Measurements from ENCODE around the gene MTA2.

DNA sequence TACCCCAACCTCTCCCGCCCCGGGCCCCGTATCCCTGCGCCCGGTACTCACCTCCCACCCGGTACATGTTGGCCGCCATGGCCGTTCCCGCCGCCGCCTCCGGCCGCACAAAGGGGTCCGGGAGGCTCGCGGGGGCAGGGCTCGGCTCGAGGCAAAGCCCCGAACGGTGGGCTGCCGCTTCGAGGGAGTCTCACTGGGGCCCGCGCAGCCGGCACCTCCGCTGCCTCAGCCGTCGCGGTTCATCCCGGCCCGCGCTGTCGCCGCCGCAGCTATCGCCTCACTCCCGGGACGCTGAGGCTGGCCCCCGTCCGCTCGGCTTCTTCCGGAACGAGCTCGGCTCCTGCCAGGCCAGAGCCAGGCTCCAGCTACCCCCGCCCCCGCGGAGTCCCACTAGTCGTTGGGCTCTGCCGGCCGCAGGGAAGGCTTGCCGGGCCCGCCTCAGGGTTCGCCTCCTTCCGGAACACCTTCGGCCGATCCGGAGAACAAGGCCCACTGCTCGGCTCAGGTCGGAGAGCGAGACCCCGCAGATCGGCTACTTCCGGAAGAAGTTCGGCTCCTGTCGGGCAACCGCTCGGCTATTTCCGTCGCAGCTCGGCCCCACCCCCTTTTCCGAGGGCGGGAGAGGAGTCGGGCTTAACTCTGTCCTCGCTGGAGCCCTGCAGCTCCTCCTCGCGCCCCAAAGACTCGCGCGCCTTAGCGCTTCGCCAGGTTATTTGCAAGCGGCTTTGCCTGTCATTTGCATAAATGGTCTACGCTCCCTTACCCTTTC lies at the start of gene MTA2:
- TF ChIP-seq, protein P1, sequence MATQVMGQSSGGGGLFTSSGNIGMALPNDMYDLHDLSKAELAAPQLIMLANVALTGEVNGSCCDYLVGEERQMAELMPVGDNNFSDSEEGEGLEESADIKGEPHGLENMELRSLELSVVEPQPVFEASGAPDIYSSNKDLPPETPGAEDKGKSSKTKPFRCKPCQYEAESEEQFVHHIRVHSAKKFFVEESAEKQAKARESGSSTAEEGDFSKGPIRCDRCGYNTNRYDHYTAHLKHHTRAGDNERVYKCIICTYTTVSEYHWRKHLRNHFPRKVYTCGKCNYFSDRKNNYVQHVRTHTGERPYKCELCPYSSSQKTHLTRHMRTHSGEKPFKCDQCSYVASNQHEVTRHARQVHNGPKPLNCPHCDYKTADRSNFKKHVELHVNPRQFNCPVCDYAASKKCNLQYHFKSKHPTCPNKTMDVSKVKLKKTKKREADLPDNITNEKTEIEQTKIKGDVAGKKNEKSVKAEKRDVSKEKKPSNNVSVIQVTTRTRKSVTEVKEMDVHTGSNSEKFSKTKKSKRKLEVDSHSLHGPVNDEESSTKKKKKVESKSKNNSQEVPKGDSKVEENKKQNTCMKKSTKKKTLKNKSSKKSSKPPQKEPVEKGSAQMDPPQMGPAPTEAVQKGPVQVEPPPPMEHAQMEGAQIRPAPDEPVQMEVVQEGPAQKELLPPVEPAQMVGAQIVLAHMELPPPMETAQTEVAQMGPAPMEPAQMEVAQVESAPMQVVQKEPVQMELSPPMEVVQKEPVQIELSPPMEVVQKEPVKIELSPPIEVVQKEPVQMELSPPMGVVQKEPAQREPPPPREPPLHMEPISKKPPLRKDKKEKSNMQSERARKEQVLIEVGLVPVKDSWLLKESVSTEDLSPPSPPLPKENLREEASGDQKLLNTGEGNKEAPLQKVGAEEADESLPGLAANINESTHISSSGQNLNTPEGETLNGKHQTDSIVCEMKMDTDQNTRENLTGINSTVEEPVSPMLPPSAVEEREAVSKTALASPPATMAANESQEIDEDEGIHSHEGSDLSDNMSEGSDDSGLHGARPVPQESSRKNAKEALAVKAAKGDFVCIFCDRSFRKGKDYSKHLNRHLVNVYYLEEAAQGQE (IDR thresholded peaks at IDR 0.05): 0 out of 2 replicates have a peak, but pooled peaks have one; percentile 31
- TF ChIP-seq, protein P2, sequence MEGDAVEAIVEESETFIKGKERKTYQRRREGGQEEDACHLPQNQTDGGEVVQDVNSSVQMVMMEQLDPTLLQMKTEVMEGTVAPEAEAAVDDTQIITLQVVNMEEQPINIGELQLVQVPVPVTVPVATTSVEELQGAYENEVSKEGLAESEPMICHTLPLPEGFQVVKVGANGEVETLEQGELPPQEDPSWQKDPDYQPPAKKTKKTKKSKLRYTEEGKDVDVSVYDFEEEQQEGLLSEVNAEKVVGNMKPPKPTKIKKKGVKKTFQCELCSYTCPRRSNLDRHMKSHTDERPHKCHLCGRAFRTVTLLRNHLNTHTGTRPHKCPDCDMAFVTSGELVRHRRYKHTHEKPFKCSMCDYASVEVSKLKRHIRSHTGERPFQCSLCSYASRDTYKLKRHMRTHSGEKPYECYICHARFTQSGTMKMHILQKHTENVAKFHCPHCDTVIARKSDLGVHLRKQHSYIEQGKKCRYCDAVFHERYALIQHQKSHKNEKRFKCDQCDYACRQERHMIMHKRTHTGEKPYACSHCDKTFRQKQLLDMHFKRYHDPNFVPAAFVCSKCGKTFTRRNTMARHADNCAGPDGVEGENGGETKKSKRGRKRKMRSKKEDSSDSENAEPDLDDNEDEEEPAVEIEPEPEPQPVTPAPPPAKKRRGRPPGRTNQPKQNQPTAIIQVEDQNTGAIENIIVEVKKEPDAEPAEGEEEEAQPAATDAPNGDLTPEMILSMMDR (IDR thresholded peaks at IDR 0.05): no peak
- TF ChIP-seq MYC (IDR thresholded peaks at IDR 0.05; ENCODE audit: borderline replicate concordance, low read length): no peak
- peak; percentile 15; the same call in 1 of the 2 replicates for TF ChIP-seq RFX5 (IDR thresholded peaks at IDR 0.05)
- TF ChIP-seq POLR2A (IDR thresholded peaks at IDR 0.05; ENCODE audit: low read length): peak; percentile 22; the same call in 1 of the 2 replicates
- no peak for TF ChIP-seq ESRRA (IDR thresholded peaks at IDR 0.05; ENCODE audit: borderline replicate concordance, low read length)
- TF ChIP-seq RNF2 (IDR thresholded peaks at IDR 0.05; ENCODE audit: borderline replicate concordance, low read depth): no peak
- no peak for TF ChIP-seq BHLHE40 (IDR thresholded peaks at IDR 0.05; ENCODE audit: low read depth, low read length)
- TF ChIP-seq, protein P3, sequence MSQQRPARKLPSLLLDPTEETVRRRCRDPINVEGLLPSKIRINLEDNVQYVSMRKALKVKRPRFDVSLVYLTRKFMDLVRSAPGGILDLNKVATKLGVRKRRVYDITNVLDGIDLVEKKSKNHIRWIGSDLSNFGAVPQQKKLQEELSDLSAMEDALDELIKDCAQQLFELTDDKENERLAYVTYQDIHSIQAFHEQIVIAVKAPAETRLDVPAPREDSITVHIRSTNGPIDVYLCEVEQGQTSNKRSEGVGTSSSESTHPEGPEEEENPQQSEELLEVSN (IDR thresholded peaks at IDR 0.05; ENCODE audit: borderline replicate concordance, low read depth): peak; percentile 65; the same call in 1 of the 2 replicates
- TF ChIP-seq CHD2 (IDR thresholded peaks at IDR 0.05; ENCODE audit: low read length, partially characterized antibody): no peak
- no peak for TF ChIP-seq EP300 (IDR thresholded peaks at IDR 0.05)
- TF ChIP-seq MAZ (IDR thresholded peaks at IDR 0.05; ENCODE audit: borderline replicate concordance, low read depth, low read length): no peak
